PC-9 (cell line): ENCODE results near the gene ABHD4.

ENCODE experiments used
- CTCF ChIP-seq: fragments of 200-600 bp; sonication (generic); conservative IDR thresholded peaks from 2 replicates; pipeline ENCODE4 v1.6.1; 2017; ENCODE audit warnings: mixed run types, antibody characterized with exemption, mild to moderate bottlenecking, moderate library complexity
- EZH2 ChIP-seq: fragments of 200-600 bp; sonication (generic); IDR thresholded peaks from 2 replicates; pipeline ENCODE4 v1.8.0; 2017; ENCODE audit warnings: antibody characterized with exemption, low read depth

GRCh38 chr14:22556990-22557623 is 41.0 kb upstream of the ABHD4 start:
- TF ChIP-seq CTCF (peak; percentile 98), EZH2 (no peak)
